Right renal pelvis (tissue), 4 donors: Measurements from ENCODE around the gene CAPRIN2. TPM values are rescaled to one million over a fixed set of nuclear protein-coding genes. Genes with fewer than 3 reads are reported as not detected.

Experiments used
- DNase-seq, 4 donors: peaks; one replicate each; pipeline ENCODE4 v3.0.0-alpha.2; 2013; ENCODE audit warnings: low read depth in 4 of 4, low spot score in 3 of 4, missing footprints in 1 of 4
- polyA plus RNA-seq, 4 donors: library from polyadenylated mRNA; unstranded; fragments of 120-200 nt; gene quantifications; one replicate each; pipeline ENCODE4 v1.2.1, GENCODE V29; 2013; ENCODE audit not compliant: insufficient read length in 4 of 4

The CAPRIN2 gene, protein sequence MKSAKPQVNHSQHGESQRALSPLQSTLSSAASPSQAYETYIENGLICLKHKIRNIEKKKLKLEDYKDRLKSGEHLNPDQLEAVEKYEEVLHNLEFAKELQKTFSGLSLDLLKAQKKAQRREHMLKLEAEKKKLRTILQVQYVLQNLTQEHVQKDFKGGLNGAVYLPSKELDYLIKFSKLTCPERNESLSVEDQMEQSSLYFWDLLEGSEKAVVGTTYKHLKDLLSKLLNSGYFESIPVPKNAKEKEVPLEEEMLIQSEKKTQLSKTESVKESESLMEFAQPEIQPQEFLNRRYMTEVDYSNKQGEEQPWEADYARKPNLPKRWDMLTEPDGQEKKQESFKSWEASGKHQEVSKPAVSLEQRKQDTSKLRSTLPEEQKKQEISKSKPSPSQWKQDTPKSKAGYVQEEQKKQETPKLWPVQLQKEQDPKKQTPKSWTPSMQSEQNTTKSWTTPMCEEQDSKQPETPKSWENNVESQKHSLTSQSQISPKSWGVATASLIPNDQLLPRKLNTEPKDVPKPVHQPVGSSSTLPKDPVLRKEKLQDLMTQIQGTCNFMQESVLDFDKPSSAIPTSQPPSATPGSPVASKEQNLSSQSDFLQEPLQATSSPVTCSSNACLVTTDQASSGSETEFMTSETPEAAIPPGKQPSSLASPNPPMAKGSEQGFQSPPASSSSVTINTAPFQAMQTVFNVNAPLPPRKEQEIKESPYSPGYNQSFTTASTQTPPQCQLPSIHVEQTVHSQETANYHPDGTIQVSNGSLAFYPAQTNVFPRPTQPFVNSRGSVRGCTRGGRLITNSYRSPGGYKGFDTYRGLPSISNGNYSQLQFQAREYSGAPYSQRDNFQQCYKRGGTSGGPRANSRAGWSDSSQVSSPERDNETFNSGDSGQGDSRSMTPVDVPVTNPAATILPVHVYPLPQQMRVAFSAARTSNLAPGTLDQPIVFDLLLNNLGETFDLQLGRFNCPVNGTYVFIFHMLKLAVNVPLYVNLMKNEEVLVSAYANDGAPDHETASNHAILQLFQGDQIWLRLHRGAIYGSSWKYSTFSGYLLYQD
- 10 to 100 TPM; 32.3 to 42.8 (median 36.5) TPM for polyA plus RNA-seq

DNA sequence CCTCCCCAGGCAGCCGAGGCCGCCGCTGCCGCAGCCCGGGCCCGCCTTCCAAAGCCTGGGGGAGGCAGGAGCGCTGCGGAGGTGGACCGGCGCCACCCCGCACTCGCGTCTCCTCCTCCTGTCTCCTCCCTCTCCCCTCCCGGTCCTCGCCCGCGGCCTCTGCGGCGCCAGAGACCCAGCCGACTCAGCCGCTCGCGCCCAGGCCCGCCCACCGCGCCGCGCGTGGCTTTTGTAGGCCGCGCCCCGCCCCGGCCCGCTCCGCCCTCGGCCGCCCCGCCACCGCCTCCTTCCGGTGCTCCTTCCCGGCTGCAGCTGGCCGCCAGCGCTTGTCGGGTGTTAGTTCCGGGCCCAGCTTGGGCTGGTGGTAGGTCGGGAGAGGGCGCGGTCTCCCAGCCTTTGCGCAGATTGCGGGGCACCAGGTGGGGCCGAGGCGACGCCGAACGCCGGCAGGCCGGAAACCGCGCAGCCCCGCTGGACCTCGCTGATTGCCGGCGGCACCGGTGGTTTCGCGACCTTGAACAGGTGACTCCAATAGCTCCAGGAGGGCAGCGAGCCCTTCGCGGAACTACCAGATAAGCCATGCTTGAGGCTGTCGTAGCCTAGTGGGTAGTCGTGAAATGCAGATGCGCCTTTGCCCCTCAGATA lies at the start of gene CAPRIN2:
Gene CAPRIN2 (minus strand): TSS at position 202 of the 645 bp plus-strand sequence. CDS start 1,431 bp downstream, outside the sequence.
- DNase-seq = peak; percentile 86 to 90 (median 88)

DNA sequence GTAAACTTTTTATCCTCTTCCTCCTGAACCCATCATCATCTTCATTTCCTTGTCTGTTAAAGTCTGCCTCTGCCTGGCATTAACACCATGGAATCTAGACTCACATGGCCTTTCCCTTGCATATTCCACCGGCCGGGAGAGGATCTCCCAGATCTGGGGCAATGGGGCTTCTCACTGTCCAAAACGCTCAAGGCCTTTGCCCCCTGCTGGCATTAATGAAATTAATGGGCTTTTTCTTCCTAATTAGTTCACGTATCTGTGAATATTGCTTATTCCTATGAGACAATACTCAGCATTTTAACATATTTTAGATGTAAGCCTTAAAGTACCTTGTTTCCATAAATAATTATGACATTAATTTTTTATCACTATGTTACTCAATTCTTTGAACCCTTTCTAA lies 42.9 kb upstream of the CAPRIN2 start:
- DNase-seq = no peak

DNA sequence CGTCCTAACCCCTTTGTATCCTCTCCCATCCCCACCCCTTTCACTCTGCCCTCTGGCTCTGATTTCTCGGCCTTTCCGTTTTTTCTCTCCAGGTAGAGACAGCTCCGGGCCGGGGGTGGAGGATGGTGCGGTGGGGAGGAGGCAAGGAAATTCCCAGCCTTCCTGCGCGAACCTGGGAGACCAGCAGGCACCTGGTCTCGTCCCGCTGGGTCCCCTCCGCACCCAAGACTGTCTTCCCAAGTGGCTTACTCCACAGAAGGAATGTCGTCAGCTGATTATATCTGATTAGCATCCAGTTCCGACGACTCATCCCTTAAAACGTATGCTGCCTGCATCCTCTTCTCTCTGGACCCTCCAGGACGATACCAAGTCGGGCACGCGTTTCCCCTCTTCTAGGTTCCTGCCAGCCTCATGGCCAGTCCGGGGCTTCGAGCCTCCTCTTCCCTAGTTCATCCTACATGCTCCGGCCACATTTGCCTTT lies 42.2 kb upstream of the CAPRIN2 start:
- no peak for DNase-seq

DNA sequence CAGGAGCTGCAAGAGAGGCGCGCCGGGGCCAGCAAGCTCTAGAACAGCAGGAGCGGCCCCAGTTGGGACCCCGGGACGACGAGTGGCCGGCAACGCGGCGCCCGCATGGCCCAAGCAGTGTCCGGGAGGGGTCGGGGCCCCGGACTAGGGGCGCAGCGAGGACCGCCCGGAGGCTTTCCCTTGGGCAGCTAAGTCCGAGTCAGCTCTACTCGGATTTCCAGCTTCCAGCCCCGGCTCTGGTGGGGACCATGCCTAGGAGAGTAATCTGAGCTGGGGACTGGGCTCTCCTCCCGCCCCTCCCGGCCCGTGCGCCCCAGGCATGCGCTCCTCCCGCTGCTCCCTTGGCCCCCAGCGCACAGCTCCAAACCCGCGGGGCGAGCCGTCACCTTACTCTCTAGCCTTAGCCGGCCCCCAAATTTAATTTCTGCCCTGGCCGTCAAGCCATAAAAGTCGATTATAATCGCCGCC lies 41.6 kb upstream of the CAPRIN2 start:
- DNase-seq = peak in 3 of 4 donors; percentile 43 to 57 (median 44)

DNA sequence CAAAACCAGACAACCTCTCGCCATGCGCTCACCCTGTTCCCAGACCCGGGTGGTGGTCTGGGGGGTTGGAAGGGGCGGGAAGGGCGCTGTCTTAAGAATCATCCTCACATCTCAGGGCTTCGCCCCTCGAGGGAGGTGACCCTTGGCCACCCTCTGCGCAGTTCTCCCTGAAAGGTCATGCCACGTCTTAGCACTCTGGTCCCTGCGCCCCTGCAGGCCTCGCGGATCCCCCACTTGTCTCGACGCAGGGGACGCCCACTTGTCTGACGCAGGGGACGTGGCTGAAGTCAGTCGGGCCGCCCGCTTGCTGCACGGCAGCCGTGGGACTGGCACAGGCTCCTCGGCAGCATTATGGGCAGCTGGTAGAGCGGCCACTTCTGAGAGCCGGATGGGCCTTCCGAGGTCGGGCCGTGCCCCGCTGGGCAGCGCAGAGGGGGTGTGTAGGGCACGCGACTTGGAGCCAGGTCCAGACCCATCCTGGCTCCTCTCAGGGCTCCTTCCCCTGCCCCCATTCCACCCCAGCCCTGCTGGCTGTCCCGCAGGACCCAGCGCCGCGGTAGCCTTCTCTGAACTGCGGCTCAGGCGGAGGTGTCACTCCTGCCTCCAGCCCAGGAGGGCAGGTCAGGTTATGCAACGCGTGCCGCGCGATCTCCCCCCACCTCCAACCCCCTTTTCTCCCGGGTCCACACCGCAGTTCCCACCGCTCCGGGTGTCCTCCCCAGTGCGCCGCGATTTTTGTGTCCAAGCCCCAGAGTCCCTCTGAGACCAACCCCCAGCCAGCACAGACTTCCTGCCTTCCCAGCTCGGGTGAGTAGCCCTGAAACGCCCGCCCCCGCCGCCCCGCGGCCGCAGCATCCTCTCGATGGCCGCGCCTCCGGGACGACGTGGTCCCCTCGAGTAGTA lies 40.9 kb upstream of the CAPRIN2 start:
- peak in 1 of 4 donors; percentile 42 for DNase-seq

DNA sequence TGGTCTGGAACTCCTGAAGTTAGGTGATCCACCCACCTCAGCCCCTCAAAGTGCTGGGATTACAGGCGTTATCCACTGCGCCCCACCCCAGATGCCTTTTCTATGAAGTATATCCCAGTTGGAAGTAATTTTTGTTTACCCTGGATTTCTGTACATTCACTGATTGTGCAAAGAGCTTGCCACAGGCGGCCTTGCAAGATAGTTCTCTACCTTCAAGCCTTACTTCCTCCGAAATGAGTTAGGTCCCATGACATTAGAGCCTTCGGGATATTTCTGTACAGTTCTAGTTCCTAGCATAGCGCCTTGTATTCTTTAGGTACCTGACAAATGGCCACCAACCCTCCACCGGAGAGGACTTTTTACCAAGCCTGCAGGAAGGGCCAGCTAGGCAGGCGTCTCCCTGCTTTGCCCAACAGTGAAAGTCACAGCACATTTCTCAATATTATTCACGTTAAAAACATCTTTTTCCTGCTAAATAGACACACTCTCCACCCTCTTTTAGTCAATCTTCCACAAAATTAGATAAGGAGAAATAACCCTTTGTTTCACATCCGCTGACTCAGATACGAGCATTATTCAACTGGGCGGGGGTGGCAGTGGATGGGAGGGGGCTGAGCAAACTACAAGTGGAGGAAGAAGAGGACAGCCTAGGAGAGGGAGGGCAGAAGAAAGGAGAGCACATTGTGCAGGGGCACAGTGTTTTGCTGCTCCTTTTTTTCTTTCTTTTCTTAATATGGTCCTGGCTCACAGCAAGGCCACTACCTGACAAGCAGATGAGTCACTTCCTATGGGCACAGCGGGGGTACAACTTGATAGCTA lies 40.0 kb upstream of the CAPRIN2 start:
- DNase-seq = no peak

DNA sequence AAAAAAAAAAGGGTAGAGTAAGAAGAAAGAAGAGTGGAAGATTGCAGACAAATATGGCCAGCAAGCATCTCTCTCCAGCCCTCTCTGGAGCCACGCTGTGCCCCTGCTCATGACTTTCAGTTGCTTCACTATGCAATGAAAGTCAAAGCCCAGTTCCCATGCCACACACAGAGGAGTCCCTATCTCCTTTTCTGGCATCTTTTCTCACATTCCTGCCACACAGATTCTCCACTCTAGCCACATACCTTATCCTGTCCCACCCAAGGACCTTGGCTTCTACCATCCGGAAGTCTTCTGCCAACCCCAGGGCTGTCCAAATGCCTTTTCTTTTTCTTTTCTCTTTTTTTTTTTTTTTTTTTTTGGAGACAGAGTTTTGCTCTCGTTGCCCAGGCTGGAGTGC lies 39.3 kb upstream of the CAPRIN2 start:
- DNase-seq = no peak

DNA sequence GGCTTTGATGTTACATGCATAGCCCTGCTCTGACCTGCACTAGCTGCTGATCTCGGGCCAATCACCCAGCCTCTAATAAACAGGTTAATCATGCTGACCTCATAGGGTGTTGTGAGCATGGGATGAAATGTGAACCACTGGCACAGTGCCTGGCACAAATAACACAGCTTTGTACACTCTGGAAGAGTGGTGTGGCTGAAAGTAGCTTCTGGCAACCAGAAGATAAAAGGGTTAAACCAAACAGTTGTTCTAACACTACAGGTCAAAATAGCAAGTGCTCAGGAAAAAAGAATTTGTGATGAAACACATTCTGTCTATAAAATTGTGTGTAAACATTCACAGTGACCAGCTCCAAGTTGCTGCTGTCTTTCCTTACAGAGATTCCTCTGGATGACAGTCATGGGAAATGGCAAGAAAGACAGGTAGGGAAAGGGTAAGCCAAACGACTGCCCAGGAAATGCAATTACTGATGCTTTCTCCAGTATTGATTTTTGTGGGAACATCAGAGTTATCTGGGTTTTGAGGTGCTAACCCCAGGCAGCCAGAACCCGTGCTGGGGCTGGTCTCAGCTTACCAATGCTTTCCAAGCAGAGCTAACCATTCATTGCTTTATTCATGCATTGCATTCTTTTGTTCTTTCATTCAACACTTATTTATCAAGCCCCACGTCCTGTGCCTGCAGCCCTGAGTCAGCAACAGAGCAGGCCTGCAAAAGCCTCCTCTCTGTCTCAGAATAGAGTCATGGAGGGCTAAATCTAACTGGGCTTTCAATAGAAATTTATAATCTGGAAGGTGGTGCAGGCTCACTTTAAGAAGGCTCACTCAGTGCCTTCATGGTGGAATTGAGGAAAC lies 38.1 kb upstream of the CAPRIN2 start:
- DNase-seq = no peak

DNA sequence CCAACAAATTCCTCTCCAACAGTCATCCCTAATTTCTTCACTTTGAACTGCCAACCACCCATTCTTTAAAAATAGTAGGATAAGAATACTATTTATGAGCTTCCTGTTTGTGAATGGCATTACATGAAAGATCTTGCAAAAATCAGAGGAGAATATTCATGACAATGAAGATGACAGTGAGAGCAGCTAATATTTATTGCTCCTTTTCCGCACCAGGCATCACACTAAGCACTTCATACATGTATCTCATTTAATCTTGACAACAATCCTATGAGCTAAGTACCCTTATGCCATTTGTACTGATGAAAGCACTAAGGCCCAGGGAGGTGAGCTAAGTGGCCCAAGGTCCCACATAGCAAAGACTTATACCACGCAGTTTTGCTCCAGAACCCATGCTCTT lies 37.3 kb upstream of the CAPRIN2 start:
- no peak for DNase-seq

DNA sequence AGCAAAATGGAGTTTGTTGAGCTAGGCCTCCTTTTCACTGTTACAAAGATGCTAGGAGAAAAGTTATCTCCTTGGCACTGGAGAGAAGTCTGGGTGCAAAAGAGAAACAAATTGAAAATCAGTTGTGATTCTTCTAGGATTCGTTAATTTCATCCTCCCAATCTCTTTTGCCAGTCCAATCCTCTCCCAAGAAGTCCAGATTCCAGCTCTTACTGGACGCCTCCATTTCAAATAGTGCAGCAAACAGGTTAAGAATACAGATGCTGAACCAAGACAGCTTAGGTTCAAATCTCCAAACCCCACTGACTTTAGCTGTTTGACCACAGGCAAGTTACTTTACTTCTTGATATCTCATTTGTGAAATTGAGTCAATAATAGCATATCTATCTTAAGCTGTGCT lies 34.0 kb upstream of the CAPRIN2 start:
- no peak for DNase-seq

DNA sequence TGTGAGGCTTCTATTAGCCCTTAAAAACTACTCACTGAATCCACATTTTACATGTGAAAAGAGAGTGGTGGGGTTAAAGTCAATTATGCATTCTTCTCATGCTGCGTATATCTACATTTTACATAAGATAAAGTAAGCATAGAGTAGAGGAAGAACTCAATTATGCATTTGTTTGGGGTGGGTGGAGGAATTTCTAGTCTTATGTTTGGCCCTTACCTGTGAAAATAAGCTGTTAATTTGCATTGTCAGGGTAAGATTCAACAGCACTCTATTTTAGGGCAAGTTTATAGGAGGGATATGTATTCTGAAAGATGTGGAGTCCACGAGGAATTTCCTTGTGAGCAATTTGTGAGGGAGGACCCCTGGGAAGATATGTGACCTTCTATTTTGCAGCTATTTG lies 30.9 kb upstream of the CAPRIN2 start:
- DNase-seq = no peak

DNA sequence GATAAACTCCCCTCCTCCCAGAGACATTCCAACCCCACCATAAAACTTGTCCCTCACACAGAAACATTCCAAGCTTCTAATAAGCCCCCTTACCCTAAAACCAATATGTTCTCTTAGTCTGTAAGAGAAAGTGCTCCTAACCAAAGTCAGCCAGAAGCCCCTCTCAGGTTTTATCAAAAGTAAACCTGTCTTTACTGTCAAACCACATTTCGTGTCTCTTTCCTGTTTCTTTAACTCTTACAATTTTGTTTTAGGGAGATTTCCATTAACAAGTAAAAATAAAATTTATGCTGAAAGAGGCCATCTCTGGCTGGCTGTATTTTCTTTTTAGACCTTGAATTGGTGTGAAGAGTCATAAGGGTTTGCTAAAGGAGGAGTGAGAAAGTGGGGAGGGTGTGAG lies 29.8 kb upstream of the CAPRIN2 start:
- no peak for DNase-seq

DNA sequence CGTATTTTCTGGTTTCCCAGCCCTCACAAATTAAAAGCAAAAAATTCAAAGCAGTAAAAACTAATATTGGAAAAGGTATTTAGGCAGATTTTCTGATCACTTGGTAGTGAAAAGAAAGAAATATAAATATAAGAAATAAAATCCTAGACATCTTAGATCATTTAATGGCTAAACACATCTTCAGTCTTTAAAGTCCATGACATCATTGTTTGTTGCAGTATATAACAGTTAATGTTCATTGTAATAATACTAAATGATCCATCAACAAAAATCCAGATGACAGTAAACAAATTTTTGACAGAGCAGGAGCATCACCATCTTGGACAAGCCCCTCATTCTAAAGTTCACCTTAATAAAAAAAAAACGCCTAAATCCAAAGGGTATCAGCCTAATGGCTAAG lies 29.2 kb upstream of the CAPRIN2 start:
- no peak for DNase-seq

DNA sequence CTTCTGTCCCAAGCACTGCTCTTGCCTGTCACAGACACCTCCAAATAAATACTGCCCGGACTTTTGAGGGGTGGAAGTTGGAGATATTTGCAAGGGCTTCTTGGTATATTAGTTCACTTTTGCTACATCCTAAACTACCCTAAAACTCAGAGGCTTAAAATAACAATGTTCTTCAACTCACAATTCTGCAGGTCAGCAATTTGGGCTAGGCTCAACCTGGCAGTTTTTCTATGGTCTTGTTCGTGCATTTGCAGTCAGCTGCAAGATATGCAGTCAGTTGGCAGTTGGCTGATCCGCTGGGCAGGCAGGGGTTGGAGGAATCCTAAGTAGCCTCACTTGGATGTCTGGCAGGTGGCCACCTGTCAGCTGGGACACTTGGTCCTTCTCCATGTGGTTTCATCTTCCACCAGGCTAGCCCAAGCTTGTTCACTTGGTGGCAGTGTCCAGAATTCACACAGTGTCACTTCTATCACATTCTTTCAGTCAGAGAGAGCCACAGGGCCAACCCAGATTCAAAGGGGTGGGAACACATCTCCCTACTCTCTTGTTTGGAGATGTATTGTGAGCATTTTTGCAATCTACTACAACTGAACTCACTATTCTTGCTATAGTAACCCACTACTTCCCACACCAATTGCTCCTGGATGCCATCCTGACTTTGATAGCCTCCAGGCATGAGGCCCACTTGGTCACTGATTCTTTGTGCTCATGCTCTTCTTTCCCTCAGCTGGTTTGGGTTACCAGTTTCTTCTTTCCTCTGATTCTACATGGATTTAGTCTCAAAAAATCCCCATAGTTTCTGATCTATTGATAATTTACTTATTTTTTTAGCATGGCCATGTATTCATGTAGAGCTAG lies 27.8 kb upstream of the CAPRIN2 start:
- no peak for DNase-seq

DNA sequence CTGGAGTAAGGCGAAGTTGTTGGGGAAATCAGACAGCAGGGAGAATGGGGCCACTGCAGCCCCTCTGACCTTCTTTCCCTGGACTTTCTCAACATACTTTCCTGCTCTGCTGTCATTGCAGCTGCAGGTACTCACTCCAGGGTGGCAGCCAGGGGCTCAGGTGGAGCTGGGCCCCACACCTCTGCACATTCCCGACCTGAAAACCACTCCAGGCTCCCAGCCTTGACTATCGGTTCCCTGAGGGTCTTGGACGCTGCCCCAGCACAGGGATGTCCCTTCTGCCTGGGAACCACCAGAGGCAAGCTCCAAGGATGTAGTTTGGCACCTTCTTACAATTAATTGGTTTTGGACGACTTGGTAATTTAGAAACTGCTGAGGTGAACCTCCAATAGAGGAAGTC lies 24.8 kb upstream of the CAPRIN2 start:
- no peak for DNase-seq

DNA sequence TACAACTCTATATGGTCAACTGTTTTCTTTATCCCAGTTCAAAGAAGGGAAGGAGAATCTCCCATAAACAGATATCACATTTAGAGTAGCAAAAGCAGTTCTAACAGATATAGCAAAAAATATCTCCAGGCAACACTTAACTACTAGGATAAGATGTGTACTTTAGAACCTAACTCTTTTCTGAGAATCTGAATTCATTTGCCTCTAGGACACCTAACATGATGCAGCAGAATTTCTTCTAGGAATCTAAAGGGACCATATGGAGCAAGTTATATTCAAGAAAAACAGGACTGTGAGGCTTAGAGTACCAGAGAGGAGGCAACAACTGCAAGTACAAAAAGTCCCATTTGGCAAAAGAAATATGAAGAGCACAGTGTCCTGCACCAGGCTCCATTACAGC lies 24.4 kb upstream of the CAPRIN2 start:
- DNase-seq = no peak

DNA sequence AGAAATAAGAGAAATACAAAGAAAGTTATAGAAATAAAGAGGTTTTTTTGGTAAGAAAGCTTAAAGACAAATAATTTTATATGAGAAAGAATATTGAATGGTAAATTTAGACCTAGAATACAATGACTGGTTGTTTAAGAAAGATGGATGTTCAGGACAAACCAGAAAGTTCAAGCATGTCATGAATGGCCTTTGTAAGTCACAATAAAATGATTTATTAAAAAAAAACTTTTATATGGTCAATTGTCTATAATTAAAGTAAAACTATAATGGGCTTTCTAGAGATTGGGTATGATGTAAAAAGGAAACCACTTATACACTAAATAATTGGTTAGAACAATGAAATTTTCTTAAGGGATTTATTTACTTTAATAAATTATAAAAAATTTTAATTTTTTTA lies 19.8 kb upstream of the CAPRIN2 start:
- no peak for DNase-seq
